Natural killer cell (primary cell): ENCODE results near the gene SAA1. TPM values are rescaled to one million over a fixed set of nuclear protein-coding genes. Genes with fewer than 3 reads are reported as not detected.

Source experiments
- ATAC-seq, 3 donors: fragments of 150-1000 bp in 2 of 3; fragments of 200-7000 bp in 1 of 3; cut with Tn5 transposase; 1 replicate in 1 of 3; 2 replicates in 2 of 3; pipeline ENCODE4 v1.10.0; 2021; ENCODE audit warnings: mild to moderate bottlenecking in 2 of 3, moderate library complexity in 2 of 3
- DNase-seq, 2 donors: peaks; one replicate each; pipeline versions ENCODE4 v3.0.0 to v3.0.0-alpha.2; 2013 to 2021; ENCODE audit warnings: mixed read lengths in 1 of 2
- H3K27ac ChIP-seq: one replicate; pipeline ENCODE4 v1.5.1; 2013; ENCODE audit warnings: mild to moderate bottlenecking, low read length
- H3K27me3 ChIP-seq: one replicate; pipeline ENCODE4 v1.6.1; 2013; ENCODE audit warnings: low read length; ENCODE audit not compliant: control insufficient read depth, insufficient read depth
- H3K36me3 ChIP-seq: one replicate; pipeline ENCODE4 v1.6.1; 2013; ENCODE audit warnings: low read length; ENCODE audit not compliant: control insufficient read depth, insufficient read depth
- H3K4me1 ChIP-seq: one replicate; pipeline ENCODE4 v1.6.1; 2013; ENCODE audit warnings: low read length; ENCODE audit not compliant: control insufficient read depth, insufficient read depth
- H3K4me3 ChIP-seq: one replicate; pipeline ENCODE4 v1.5.1; 2013; ENCODE audit warnings: low read length
- H3K9me3 ChIP-seq: one replicate; pipeline ENCODE4 v1.6.1; 2013; ENCODE audit warnings: low read length; ENCODE audit not compliant: control insufficient read depth, insufficient read depth
- H3K27ac Mint-ChIP-seq, 2 donors: one replicate each; pipeline ENCODE4 v1.8.0; 2022; ENCODE audit warnings: mild to moderate bottlenecking in 2 of 2, mixed read lengths in 2 of 2, moderate library complexity in 1 of 2
- H3K27me3 Mint-ChIP-seq, 2 donors: one replicate each; pipeline ENCODE4 v1.8.0; 2022; ENCODE audit warnings: low read depth in 2 of 2, mixed read lengths in 2 of 2
- H3K36me3 Mint-ChIP-seq: one replicate; pipeline ENCODE4 v1.8.0; 2022; ENCODE audit warnings: mixed read lengths
- H3K4me1 Mint-ChIP-seq, 2 donors: one replicate each; pipeline ENCODE4 v1.8.0; 2022; ENCODE audit warnings: mixed read lengths in 2 of 2
- H3K4me3 Mint-ChIP-seq: one replicate; pipeline ENCODE4 v1.8.0; 2022; ENCODE audit warnings: mild to moderate bottlenecking, moderate library complexity, mixed read lengths
- H3K9me3 Mint-ChIP-seq, 2 donors: one replicate each; pipeline ENCODE4 v1.8.0; 2022; ENCODE audit warnings: mixed read lengths in 2 of 2
- WGBS: methylation state at CpG from one replicate; pipeline ENCODE4 v1.1.7; 2013; ENCODE audit warnings: missing lambda C conversion rate; ENCODE audit not compliant: insufficient coverage; 5-methylcytosine and 5-hydroxymethylcytosine counted together
- intact Hi-C: fragments of 100-400 bp; cut with micrococcal nuclease; formaldehyde crosslinking; loops from one replicate; pipeline ENCODE4 v1.14.2; 2022
- total RNA-seq, 4 donors: library from RNA; stranded (reverse); fragments of 120-200 nt in 1 of 4; gene quantifications; one replicate each; pipeline versions ENCODE4 v1.2.3 to v1.2.4, GENCODE V29; 2013 to 2022
- TF ChIP-seq, protein P1 (sequence below): fragments of 200-600 bp; IDR thresholded peaks from one replicate; pipeline ENCODE4 v1.8.0; 2022; ENCODE audit warnings: antibody characterized with exemption

Gene SAA1
- total RNA-seq, 3 donors from 2014 or later (not counting 1 experiment from before 2014, with no cell fraction given), result not detected

DNA sequence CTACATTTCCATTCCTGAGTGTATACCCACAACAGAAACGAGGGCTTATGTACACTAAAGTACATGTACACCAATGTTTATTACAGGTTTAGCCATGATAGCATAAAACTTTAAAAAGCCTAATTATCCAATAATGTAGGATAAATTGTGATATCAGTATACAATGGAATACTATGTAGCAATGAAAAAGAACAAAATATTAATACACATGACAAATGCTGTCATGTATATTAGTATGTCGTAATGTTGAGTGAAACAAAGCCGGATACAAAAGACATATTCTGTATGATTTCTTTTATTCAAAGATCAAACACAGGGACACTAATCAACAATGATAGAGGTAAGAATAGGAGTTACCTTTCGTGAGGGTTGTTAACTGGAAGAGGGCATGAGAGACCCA, 32.2 kb upstream of the SAA1 start:
- Histone ChIP-seq H3K4me3 (no peak overlapping the region), H3K27me3 (peaks cover 6% of the 10 kb centered on the region), H3K9me3 (no peaks in the 10 kb centered on the region), H3K27ac (no peak overlapping the region), H3K36me3 (no peaks in the 10 kb centered on the region), H3K4me1 (no peaks in the 10 kb centered on the region)
- intact Hi-C loops, result no loop called here
- Mint-ChIP-seq H3K27ac (no peak overlapping the region), H3K4me3 (no peak overlapping the region), H3K27me3 (peaks cover 19 to 49% of the 10 kb centered on the region in 2 donors), H3K4me1 (no peaks in the 10 kb centered on the region), H3K9me3 (no peaks in the 10 kb centered on the region), H3K36me3 (no peaks in the 10 kb centered on the region)
- 100% methylated on average over 1 of the region's 4 CpGs for WGBS
- TF ChIP-seq, protein P1, sequence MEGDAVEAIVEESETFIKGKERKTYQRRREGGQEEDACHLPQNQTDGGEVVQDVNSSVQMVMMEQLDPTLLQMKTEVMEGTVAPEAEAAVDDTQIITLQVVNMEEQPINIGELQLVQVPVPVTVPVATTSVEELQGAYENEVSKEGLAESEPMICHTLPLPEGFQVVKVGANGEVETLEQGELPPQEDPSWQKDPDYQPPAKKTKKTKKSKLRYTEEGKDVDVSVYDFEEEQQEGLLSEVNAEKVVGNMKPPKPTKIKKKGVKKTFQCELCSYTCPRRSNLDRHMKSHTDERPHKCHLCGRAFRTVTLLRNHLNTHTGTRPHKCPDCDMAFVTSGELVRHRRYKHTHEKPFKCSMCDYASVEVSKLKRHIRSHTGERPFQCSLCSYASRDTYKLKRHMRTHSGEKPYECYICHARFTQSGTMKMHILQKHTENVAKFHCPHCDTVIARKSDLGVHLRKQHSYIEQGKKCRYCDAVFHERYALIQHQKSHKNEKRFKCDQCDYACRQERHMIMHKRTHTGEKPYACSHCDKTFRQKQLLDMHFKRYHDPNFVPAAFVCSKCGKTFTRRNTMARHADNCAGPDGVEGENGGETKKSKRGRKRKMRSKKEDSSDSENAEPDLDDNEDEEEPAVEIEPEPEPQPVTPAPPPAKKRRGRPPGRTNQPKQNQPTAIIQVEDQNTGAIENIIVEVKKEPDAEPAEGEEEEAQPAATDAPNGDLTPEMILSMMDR, result no peak
- ATAC-seq, result no peak
- no peak for DNase-seq

DNA sequence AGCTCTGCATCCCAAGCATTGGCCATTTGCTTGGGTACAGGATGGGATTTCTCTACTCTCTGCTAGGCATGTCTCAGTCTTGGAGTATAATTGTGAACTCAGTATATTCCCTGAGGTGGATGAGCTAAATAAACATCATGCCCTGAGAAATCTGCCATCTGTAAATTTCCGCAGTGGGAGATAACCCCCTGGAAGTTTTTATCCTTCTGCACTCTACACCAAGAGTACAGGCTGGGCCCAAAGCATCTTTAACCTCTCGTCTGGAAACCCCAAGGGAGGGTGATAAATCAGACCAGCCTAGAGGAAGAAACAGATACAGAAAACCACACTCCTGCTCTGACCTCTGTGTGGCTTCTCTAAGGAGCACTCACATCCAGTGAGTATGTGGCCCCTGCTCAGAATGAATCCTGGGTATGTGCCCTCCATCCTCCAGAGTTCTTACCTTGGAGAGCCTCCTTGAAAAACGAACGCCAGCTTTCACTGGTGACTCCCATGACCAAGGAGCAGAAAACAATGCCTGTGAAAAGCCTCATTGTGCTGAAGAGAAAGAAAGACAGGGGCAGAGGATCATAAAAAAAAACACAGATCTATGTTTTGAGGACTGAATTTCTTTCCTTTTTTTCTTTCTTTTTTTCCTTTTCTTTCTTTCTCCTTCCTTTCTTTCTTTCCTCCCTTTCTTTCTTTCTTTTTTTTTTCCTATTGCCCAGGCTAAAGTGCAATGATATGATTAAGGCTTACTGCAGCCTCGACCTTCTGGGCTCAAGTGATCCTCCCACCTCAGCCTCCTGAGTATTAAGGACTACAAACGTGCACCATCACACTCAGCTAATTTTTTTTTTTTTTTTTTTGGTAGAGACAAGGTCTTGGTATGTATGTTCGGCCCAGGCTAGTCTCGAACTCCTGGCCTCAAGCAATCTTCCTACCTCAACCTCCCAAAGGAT, 30.4 kb upstream of the SAA1 start:
- H3K27ac ChIP-seq, result no peak overlapping the region
- peak in 1 of 3 donors; percentile 33 for ATAC-seq
- Mint-ChIP-seq H3K27ac (no peak overlapping the region), H3K36me3 (no peaks in the 10 kb centered on the region), H3K27me3 (peaks cover 31 to 66% of the 10 kb centered on the region in 2 donors), H3K4me1 (no peaks in the 10 kb centered on the region), H3K4me3 (no peak overlapping the region), H3K9me3 (no peaks in the 10 kb centered on the region)
- TF ChIP-seq, protein P1, result no peak
- H3K4me1 ChIP-seq, result no peaks in the 10 kb centered on the region
- DNase-seq, result no peak
- WGBS, result 60% methylated on average over 4 of the region's 8 CpGs
- H3K9me3 ChIP-seq, result no peaks in the 10 kb centered on the region
- peaks cover 13% of the 10 kb centered on the region for H3K27me3 ChIP-seq
- H3K36me3 ChIP-seq, result no peaks in the 10 kb centered on the region
- no peak overlapping the region for H3K4me3 ChIP-seq
- intact Hi-C loops, result no loop called here

DNA sequence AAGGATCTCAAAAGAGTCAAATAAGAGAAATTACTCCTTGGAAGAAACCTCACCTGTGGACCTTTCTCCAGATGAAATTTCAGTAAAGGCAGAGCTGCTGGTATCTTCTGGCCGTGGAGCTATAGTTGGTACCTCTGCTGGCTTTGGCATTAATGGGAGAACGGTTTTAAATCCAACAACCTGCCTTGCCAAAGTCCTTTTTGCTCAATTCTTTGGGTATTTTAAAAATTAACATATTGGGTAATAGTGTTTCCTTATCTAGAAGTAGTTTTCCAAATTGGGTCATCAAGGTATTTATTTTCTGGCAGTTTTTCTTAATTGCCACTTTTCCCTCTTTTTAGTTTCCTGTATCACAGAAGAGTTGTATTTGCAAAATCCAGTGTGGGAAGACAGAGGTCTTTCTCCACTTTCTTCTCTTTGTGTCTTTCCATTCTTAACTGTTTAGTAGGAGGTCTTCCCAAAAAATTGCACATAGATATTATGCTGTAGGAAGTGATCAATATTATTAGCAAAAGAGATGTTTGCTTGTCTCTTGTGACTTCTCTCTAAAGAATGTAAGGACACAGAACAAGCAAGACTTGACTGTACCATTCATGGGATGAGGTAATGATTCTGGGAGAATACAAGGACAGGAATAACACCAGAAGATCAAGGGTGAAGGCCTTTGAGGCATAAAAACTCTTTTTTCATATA, 29.3 kb upstream of the SAA1 start, which contains the start of gene SAA4:
Gene SAA4 (minus strand): TSS at position 139 of the 693 bp plus-strand sequence. CDS start 876 bp downstream, outside the sequence.
- DNase-seq (no peak), ATAC-seq (no peak)
- Histone ChIP-seq H3K27me3 (peaks cover 13% of the 10 kb centered on the region), H3K4me3 (no peak within 1 kb of the TSS), H3K9me3 (no peaks in the 10 kb centered on the region), H3K4me1 (no peaks in the 10 kb centered on the region), H3K36me3 (no peaks in the 10 kb centered on the region), H3K27ac (no peak within 1 kb of the TSS)
- H3K36me3 Mint-ChIP-seq, result no peaks in the 10 kb centered on the region
- no peaks in the 10 kb centered on the region for H3K4me1 Mint-ChIP-seq
- no peak within 1 kb of the TSS for H3K4me3 Mint-ChIP-seq
- TF ChIP-seq, protein P1, result no peak
- no peaks in the 10 kb centered on the region for H3K9me3 Mint-ChIP-seq
- WGBS, result 87% methylated on average over 2 of the region's 2 CpGs
- no peak within 1 kb of the TSS for H3K27ac Mint-ChIP-seq
- H3K27me3 Mint-ChIP-seq, result peaks cover 35 to 74% of the 10 kb centered on the region in 2 donors
- intact Hi-C loops, result no loop called here
